H1 (cell line): Measurements from ENCODE around the gene ASTN2.

Source experiments
- CTCF ChIP-seq, 3 experiments: IDR thresholded peaks; 1 replicate in 2 of 3; 2 replicates in 1 of 3; pipeline versions ENCODE4 v1.5.1 to v1.6.1; 2011; ENCODE audit warnings: low read length in 3 of 3, mild to moderate bottlenecking in 3 of 3, inconsistent platforms in 2 of 3, low read depth in 1 of 3, moderate library complexity in 1 of 3; ENCODE audit not compliant: insufficient read depth in 1 of 3; ENCODE audit errors: control extremely low read depth in 1 of 3
- POLR2AphosphoS5 ChIP-seq: IDR thresholded peaks from 2 replicates; pipeline ENCODE4 v1.6.1; 2011; ENCODE audit warnings: low read depth, low read length
- SUZ12 ChIP-seq: fragments of 200-600 bp; sonication (generic); IDR thresholded peaks from 2 replicates; pipeline ENCODE4 v1.6.1; 2012; ENCODE audit warnings: mild to moderate bottlenecking, inconsistent platforms, low read length, moderate library complexity, mixed read lengths

DNA sequence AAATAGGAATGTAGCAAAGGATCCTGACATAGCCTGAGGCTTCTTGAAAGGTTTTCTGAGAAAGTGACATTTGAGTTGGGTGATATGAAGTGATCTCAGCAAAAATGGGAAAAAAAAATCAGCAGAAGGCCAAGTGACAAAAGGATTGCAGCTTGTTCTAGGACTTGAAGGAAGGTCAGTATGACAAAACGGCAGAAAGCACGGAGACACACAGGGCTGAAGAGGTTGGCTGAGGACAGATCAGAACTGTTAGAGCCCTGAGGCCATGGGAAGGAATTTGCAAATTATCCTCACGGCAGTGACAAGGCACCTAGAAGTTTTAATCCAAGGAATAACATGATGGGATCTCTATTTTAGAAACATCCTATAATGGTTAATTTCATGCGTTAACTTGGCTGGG, 696.7 kb downstream of the ASTN2 start:
- TF ChIP-seq CTCF (IDR thresholded peaks at IDR 0.05; ENCODE audit: control extremely low read depth in 1 of 3, insufficient read depth in 1 of 3, low read depth in 1 of 3, low read length in 3 of 3) (no peak), SUZ12 (no peak), POLR2AphosphoS5 (no peak)
